Amniotic epithelial cell (primary cell): Measurements from ENCODE around the gene ADH4.
"Not testable (repeated sequence)": the region's sequence is repeated elsewhere in the genome, so short reads cannot be mapped to it uniquely, and the experiment has no call there.

Experiments
- DNase-seq: peaks from one replicate; pipeline ENCODE4 v3.0.0-alpha.2; 2010; ENCODE audit warnings: low read depth

ADH4 gene

GRCh38 chr4:99144070-99144469 lies at the start of gene ADH4:
Gene ADH4 (minus strand): TSS chr4:99144297. CDS start chr4:99144222, 75 bp downstream.
- peak; percentile 28 for DNase-seq

- no peak for DNase-seq
Measured at GRCh38 chr4:99190336-99190735, 46.2 kb upstream of the ADH4 start.

GRCh38 chr4:99189900-99190299 lies 45.8 kb upstream of the ADH4 start:
- DNase-seq, result not testable (repeated sequence)

- no peak for DNase-seq
Measured at GRCh38 chr4:99186029-99186428, 41.9 kb upstream of the ADH4 start.

GRCh38 chr4:99185581-99185980 lies 41.5 kb upstream of the ADH4 start:
- no peak for DNase-seq

GRCh38 chr4:99180382-99181070 lies 36.4 kb upstream of the ADH4 start:
- peak; percentile 49 for DNase-seq

- no peak for DNase-seq
Measured at GRCh38 chr4:99179626-99180025, 35.5 kb upstream of the ADH4 start.

- DNase-seq, result no peak
Measured at GRCh38 chr4:99179178-99179577, 35.1 kb upstream of the ADH4 start.

- no peak for DNase-seq
Measured at GRCh38 chr4:99166544-99166943, 22.4 kb upstream of the ADH4 start.

- DNase-seq, result peak; percentile 5
Measured at GRCh38 chr4:99165978-99166377, 21.9 kb upstream of the ADH4 start.

- no peak for DNase-seq
Measured at GRCh38 chr4:99161373-99162099, 17.4 kb upstream of the ADH4 start.

GRCh38 chr4:99159699-99160098 lies 15.6 kb upstream of the ADH4 start:
- DNase-seq, result no peak

GRCh38 chr4:99157478-99157935 lies 13.4 kb upstream of the ADH4 start:
- DNase-seq, result no peak

- DNase-seq, result no peak
Measured at GRCh38 chr4:99156992-99157391, 12.9 kb upstream of the ADH4 start.

- DNase-seq, result no peak
Measured at GRCh38 chr4:99154658-99155342, 10.7 kb upstream of the ADH4 start.

GRCh38 chr4:99151995-99152394 lies 7.9 kb upstream of the ADH4 start:
- no peak for DNase-seq

- DNase-seq, result no peak
Measured at GRCh38 chr4:99151452-99151851, 7.4 kb upstream of the ADH4 start.

GRCh38 chr4:99149426-99150019 lies 5.4 kb upstream of the ADH4 start:
- DNase-seq, result no peak

GRCh38 chr4:99148550-99148949 lies 4.5 kb upstream of the ADH4 start:
- no peak for DNase-seq

GRCh38 chr4:99144587-99144986 lies 490 bp upstream of the ADH4 start:
- DNase-seq, result no peak

GRCh38 chr4:99136329-99136728 lies 7.8 kb downstream of the ADH4 start:
- DNase-seq, result no peak

GRCh38 chr4:99135541-99136162 lies 8.4 kb downstream of the ADH4 start:
- DNase-seq, result no peak
